Mesenchymal stem cell (in vitro differentiated cells and primary cell): Measurements from ENCODE around the gene C19orf73.
"Not testable (repeated sequence)": the region's sequence is repeated elsewhere in the genome, so short reads cannot be mapped to it uniquely, and the experiment has no call there.

Experiments used
- DNase-seq: peaks from one replicate; pipeline ENCODE4 v3.0.0-alpha.2; 2013
- H2AFZ ChIP-seq: one replicate; pipeline ENCODE4 v1.6.1; 2013; ENCODE audit warnings: low read depth, mild to moderate bottlenecking, control low read depth, inconsistent platforms, low read length, moderate library complexity
- H2AK5ac ChIP-seq: 2 replicates; pipeline ENCODE4 v1.6.1; 2013; ENCODE audit warnings: low read length, moderate library complexity, mild to moderate bottlenecking, inconsistent platforms; ENCODE audit not compliant: severe bottlenecking
- H2BK120ac ChIP-seq: one replicate; pipeline ENCODE4 v1.6.1; 2013; ENCODE audit warnings: low read depth, mild to moderate bottlenecking, inconsistent platforms, low read length, moderate library complexity
- H2BK12ac ChIP-seq, 2 experiments: one replicate each; pipeline ENCODE4 v1.6.1; 2013; ENCODE audit warnings: inconsistent platforms in 2 of 2, low read length in 2 of 2, mild to moderate bottlenecking in 2 of 2, moderate library complexity in 2 of 2, control low read depth in 1 of 2
- H2BK15ac ChIP-seq: one replicate; pipeline ENCODE4 v1.6.1; 2013; ENCODE audit warnings: mild to moderate bottlenecking, low read depth, inconsistent platforms; ENCODE audit not compliant: poor library complexity, severe bottlenecking
- H2BK5ac ChIP-seq: 2 replicates; pipeline ENCODE4 v1.6.1; 2013; ENCODE audit warnings: low read depth, mild to moderate bottlenecking, low read length, control low read depth, inconsistent platforms; ENCODE audit not compliant: poor library complexity, severe bottlenecking
- H3K14ac ChIP-seq, 2 experiments: one replicate each; pipeline ENCODE4 v1.6.1; 2013; ENCODE audit warnings: inconsistent platforms in 2 of 2, low read length in 2 of 2, control low read depth in 1 of 2, mild to moderate bottlenecking in 1 of 2, moderate library complexity in 1 of 2
- H3K18ac ChIP-seq, 2 experiments: one replicate each; pipeline ENCODE4 v1.6.1; 2013; ENCODE audit warnings: inconsistent platforms in 2 of 2, low read length in 2 of 2, control low read depth in 1 of 2, low read depth in 1 of 2, mild to moderate bottlenecking in 1 of 2
- H3K23ac ChIP-seq, 2 experiments: one replicate each; pipeline ENCODE4 v1.6.1; 2013; ENCODE audit warnings: inconsistent platforms in 2 of 2, low read length in 2 of 2, mild to moderate bottlenecking in 2 of 2, moderate library complexity in 2 of 2, control low read depth in 1 of 2
- H3K27ac ChIP-seq: 2 replicates; pipeline ENCODE4 v1.5.1; 2013; ENCODE audit warnings: mild to moderate bottlenecking, moderate library complexity, low read length, control low read depth, inconsistent platforms; ENCODE audit not compliant: poor library complexity, severe bottlenecking
- H3K27me3 ChIP-seq, 2 experiments: 2 replicates each; pipeline versions ENCODE4 v1.6.1 to v1.7.0; 2013; ENCODE audit warnings: low read length in 2 of 2, mild to moderate bottlenecking in 2 of 2, moderate library complexity in 2 of 2, control low read depth in 1 of 2, inconsistent platforms in 1 of 2; ENCODE audit not compliant: control insufficient read depth in 1 of 2, insufficient read depth in 1 of 2
- H3K36me3 ChIP-seq, 2 experiments: 2 replicates each; pipeline versions ENCODE4 v1.6.1 to v1.7.0; 2013; ENCODE audit warnings: low read length in 2 of 2, control low read depth in 1 of 2, inconsistent platforms in 1 of 2, low read depth in 1 of 2, mild to moderate bottlenecking in 1 of 2; ENCODE audit not compliant: insufficient read depth in 2 of 2, control insufficient read depth in 1 of 2
- H3K4ac ChIP-seq, 2 experiments: one replicate each; pipeline ENCODE4 v1.6.1; 2013; ENCODE audit warnings: inconsistent platforms in 2 of 2, low read length in 2 of 2, mild to moderate bottlenecking in 2 of 2, moderate library complexity in 2 of 2, control low read depth in 1 of 2, low read depth in 1 of 2
- H3K4me1 ChIP-seq: 2 replicates; pipeline ENCODE4 v1.6.1; 2013; ENCODE audit warnings: low read depth, low read length, control low read depth; ENCODE audit not compliant: control insufficient read depth, insufficient read depth
- H3K4me2 ChIP-seq: 2 replicates; pipeline ENCODE4 v1.6.1; 2013; ENCODE audit warnings: low read length, mild to moderate bottlenecking, inconsistent platforms; ENCODE audit not compliant: poor library complexity, severe bottlenecking
- H3K4me3 ChIP-seq, 2 experiments: 2 replicates each; pipeline versions ENCODE4 v1.5.1 to v1.7.0; 2013; ENCODE audit warnings: low read length in 2 of 2, mild to moderate bottlenecking in 2 of 2, control low read depth in 1 of 2, low read depth in 1 of 2; ENCODE audit not compliant: insufficient read depth in 1 of 2
- H3K79me1 ChIP-seq: replicated peaks from 2 replicates; pipeline ENCODE4 v1.6.1; 2013; ENCODE audit warnings: mild to moderate bottlenecking, control low read depth, low read length, inconsistent platforms; ENCODE audit not compliant: poor library complexity, severe bottlenecking
- H3K9ac ChIP-seq: 2 replicates; pipeline ENCODE4 v1.7.0; 2013; ENCODE audit warnings: mild to moderate bottlenecking, low read length, moderate library complexity
- H3K9me3 ChIP-seq: 2 replicates; pipeline ENCODE4 v1.7.0; 2013; ENCODE audit warnings: mild to moderate bottlenecking, low read length; ENCODE audit not compliant: control insufficient read depth
- H4K8ac ChIP-seq: one replicate; pipeline ENCODE4 v1.6.1; 2013; ENCODE audit warnings: inconsistent platforms, mild to moderate bottlenecking, low read length, moderate library complexity
- H4K91ac ChIP-seq: one replicate; pipeline ENCODE4 v1.6.1; 2013; ENCODE audit warnings: mild to moderate bottlenecking, low read length, inconsistent platforms
- WGBS: methylation state at CpG from one replicate; pipeline ENCODE4 v1.1.7; 2013; ENCODE audit warnings: mixed read lengths; 5-methylcytosine and 5-hydroxymethylcytosine counted together

The C19orf73 gene

DNA sequence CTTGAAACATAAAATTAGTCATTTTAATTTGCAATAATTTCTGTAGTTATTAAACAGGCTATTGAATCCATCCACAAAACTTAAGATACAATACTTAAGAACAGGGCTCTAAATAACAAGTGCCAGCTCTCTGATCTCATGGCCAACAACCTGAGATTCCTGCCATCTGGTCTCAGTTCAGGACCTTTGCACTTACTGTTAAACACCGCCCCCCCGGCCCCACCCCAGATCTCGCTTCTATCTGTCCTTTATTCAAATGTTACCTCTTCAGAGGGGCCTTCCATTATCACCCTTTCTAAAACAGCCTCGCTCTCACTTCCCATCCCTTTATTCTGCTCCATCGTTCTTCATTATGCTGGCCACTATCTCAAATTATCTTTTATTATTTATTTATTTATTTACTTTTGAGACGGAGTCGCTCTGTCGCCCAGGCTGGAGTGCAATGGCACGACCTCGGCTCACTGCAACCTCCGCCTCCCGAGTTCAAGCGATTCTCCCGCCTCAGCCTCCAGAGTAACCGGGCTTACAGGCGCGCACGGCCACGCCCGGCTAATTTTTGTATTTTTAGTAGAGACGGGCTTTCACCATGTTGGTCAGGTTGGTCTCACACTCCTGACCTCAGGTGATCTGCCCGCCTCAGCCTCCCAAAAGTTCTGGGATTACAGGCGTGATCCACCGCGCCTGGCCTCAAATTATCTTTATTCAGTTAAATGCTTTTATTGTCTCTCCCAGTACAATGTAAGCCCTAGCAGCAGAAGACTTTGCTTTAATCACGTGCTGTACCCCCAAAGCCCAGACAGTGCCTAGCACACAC lies 34.5 kb downstream of the C19orf73 start:
- no peak for DNase-seq
- Histone ChIP-seq H4K8ac (peak overlapping the region; percentile 96), H2BK120ac (no peak overlapping the region), H3K14ac (no peak overlapping the region), H4K91ac (peak overlapping the region; percentile 34), H3K4me3 (peak overlapping the region in 1 of 2 experiments; percentile 95), H3K27ac (peak overlapping the region; percentile 79), H3K4me2 (peak overlapping the region; percentile 60), H2BK5ac (no peak overlapping the region), H2BK15ac (no peak overlapping the region), H3K79me1 (no peaks in the 10 kb centered on the region), H3K36me3 (peaks cover 17 to 18% of the 10 kb centered on the region in 2 experiments), H2BK12ac (no peak overlapping the region), H3K23ac (no peak overlapping the region), H3K9me3 (no peaks in the 10 kb centered on the region), H3K27me3 (no peaks in the 10 kb centered on the region), H3K18ac (peak overlapping the region in 1 of 2 experiments; percentile 88), H3K4me1 (peaks cover 17% of the 10 kb centered on the region), H3K4ac (peak overlapping the region; percentile 24 to 55), H3K9ac (peak overlapping the region; percentile 98), H2AFZ (no peak overlapping the region), H2AK5ac (peak overlapping the region; percentile 53)
- 86% methylated on average over 25 of the region's 26 CpGs for WGBS

DNA sequence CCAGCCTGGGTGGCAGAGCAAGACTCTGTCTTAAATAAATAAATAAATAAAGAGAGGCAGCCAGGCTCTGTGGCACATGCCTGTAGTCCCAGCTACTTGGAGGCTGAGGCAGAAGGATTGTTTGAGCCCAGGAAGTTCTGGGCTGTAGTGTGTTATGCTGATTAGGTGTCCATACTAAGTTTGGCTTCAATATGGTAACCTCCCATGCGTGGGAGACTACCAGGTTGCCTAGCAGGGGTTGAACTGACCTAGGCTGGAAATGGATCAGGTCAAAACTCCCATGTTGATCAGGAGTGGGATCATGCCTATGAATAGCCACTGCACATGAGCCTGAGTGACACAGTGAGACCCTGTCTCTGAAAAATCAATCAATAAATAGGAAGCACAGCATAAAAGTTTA lies 37.7 kb downstream of the C19orf73 start:
- no peak overlapping the region for H3K18ac ChIP-seq

DNA sequence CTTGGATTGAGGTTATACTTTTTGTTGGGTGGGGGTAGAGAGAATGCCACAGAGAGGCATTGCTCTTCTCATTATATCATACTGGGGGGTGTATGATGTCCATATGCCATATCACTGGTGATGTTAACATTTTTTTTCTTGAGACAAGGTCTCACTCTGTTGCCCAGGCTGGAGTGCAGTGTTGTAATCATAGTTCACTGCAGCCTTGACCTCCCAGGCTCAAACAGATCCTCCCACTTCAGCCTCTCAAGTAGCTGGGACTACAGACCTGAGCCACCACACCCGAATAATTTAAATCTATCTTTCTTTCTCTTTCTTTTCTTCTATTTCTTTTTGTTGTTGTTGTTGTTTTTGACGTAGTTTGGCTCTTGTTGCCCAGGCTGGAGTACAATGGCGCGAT lies 38.6 kb downstream of the C19orf73 start:
- Histone ChIP-seq H3K36me3 (no peaks in the 10 kb centered on the region), H3K79me1 (no peaks in the 10 kb centered on the region), H3K9me3 (no peaks in the 10 kb centered on the region), H3K4ac (no peak overlapping the region), H2BK12ac (no peak overlapping the region), H4K8ac (no peak overlapping the region), H3K4me3 (no peak overlapping the region), H4K91ac (no peak overlapping the region), H3K9ac (no peak overlapping the region), H2BK15ac (no peak overlapping the region), H3K27ac (no peak overlapping the region), H3K4me1 (peaks cover 3% of the 10 kb centered on the region), H3K27me3 (no peaks in the 10 kb centered on the region), H2BK5ac (no peak overlapping the region), H2AK5ac (no peak overlapping the region), H2BK120ac (no peak overlapping the region), H2AFZ (no peak overlapping the region), H3K23ac (no peak overlapping the region), H3K14ac (no peak overlapping the region), H3K18ac (no peak overlapping the region), H3K4me2 (no peak overlapping the region)
- no peak for DNase-seq
- WGBS = 97% methylated on average over 3 of the region's 4 CpGs

More for the DNA sequence above, 37.7 kb downstream of the C19orf73 start:
- Histone ChIP-seq H2BK120ac (no peak overlapping the region), H3K14ac (no peak overlapping the region), H3K4me3 (no peak overlapping the region), H3K27ac (no peak overlapping the region), H2AK5ac (no peak overlapping the region), H3K23ac (no peak overlapping the region), H4K8ac (no peak overlapping the region), H2BK12ac (no peak overlapping the region), H3K79me1 (no peaks in the 10 kb centered on the region), H3K9me3 (no peaks in the 10 kb centered on the region), H2BK15ac (no peak overlapping the region), H3K4me1 (peaks cover 4% of the 10 kb centered on the region), H3K9ac (no peak overlapping the region), H2AFZ (no peak overlapping the region), H3K27me3 (no peaks in the 10 kb centered on the region), H3K4ac (no peak overlapping the region), H4K91ac (no peak overlapping the region), H3K36me3 (peaks cover 0 to under 1% of the 10 kb centered on the region in 2 experiments), H3K4me2 (no peak overlapping the region), H2BK5ac (no peak overlapping the region)
- WGBS = 75% methylated on average over 1 of the region's 1 CpG
- no peak for DNase-seq

DNA sequence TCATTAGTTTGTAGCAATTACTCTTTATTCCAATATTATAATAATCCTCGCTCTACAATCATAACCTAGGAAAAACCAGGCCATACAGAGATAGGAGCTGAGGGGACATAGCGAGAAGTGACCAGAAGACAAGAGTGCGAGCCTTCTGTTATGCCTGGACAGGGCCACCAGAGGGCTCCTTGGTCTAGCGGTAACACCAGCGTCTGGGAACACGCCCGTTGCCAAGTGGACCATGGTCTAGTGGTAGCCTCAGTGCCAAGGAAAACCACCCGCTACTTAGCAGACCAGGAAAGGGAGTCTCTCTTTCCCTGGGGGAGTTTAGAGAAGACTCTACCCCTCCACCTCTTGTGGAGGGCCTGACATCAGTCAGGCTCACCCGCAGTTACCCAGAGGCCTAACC lies 44.1 kb downstream of the C19orf73 start:
- H3K4me3 ChIP-seq, H4K91ac ChIP-seq, H3K79me1 ChIP-seq, H2AFZ ChIP-seq, H3K9me3 ChIP-seq, H3K4ac ChIP-seq, H2BK15ac ChIP-seq, H2BK5ac ChIP-seq, H2BK12ac ChIP-seq, H3K27ac ChIP-seq, H3K36me3 ChIP-seq, H3K23ac ChIP-seq, H3K18ac ChIP-seq, H2AK5ac ChIP-seq, H3K4me1 ChIP-seq, H2BK120ac ChIP-seq, H3K4me2 ChIP-seq, H4K8ac ChIP-seq, H3K9ac ChIP-seq, H3K14ac ChIP-seq: not testable (repeated sequence)
- WGBS = 21% methylated on average over 7 of the region's 9 CpGs
- DNase-seq = peak; percentile 59
- peaks cover 36 to 39% of the 10 kb centered on the region in 2 experiments for H3K27me3 ChIP-seq
